ENCODE measurements around the gene OR7A5.

Gene OR7A5

GRCh38 chr19:14835011-14835410 is at the start of gene OR7A5, which contains the start of gene OR7C1:
Gene OR7A5 (minus strand): TSS chr19:14835185. CDS start chr19:14828241, 6,944 bp downstream.
Gene OR7C1 (minus strand): TSS chr19:14835185. CDS start chr19:14800136, 35,049 bp downstream.
- no peaks in the 10 kb centered on the region for H3K36me3 ChIP-seq (ENCODE audit: low read depth)
- H3K4me3 ChIP-seq (ENCODE audit: severe bottlenecking): no peak within 1 kb of the TSS
- H3K4me1 ChIP-seq (ENCODE audit: insufficient read depth, poor library complexity, severe bottlenecking): no peaks in the 10 kb centered on the region
- no peak within 1 kb of the TSS for H3K27ac ChIP-seq (ENCODE audit: poor library complexity, severe bottlenecking)
- no peaks in the 10 kb centered on the region for H3K27me3 ChIP-seq (ENCODE audit: insufficient read depth, poor library complexity, severe bottlenecking)
- no peak for DNase-seq (ENCODE audit: low spot score)
- no peak for TF ChIP-seq CTCF (IDR thresholded peaks at IDR 0.05; ENCODE audit: poor library complexity, severe bottlenecking)
- no peak for ATAC-seq (ENCODE audit: low read depth)
- H3K9me3 ChIP-seq (ENCODE audit: severe bottlenecking): no peaks in the 10 kb centered on the region

GRCh38 chr19:14871619-14872230 is 36.7 kb upstream of the OR7A5 start:
- Histone ChIP-seq H3K27me3 (ENCODE audit: insufficient read depth, poor library complexity, severe bottlenecking) (peaks cover 10% of the 10 kb centered on the region), H3K27ac (ENCODE audit: poor library complexity, severe bottlenecking) (no peak overlapping the region), H3K36me3 (ENCODE audit: low read depth) (no peaks in the 10 kb centered on the region), H3K4me1 (ENCODE audit: insufficient read depth, poor library complexity, severe bottlenecking) (no peaks in the 10 kb centered on the region), H3K4me3 (ENCODE audit: severe bottlenecking) (no peak overlapping the region), H3K9me3 (ENCODE audit: severe bottlenecking) (no peaks in the 10 kb centered on the region)
- DNase-seq (ENCODE audit: low spot score): no peak
- TF ChIP-seq CTCF (IDR thresholded peaks at IDR 0.05; ENCODE audit: poor library complexity, severe bottlenecking): peak; percentile 73
- ATAC-seq (ENCODE audit: low read depth): no peak

- TF ChIP-seq CTCF (IDR thresholded peaks at IDR 0.05; ENCODE audit: poor library complexity, severe bottlenecking): no peak
- DNase-seq (ENCODE audit: low spot score) (no peak), ATAC-seq (ENCODE audit: low read depth) (no peak)
- Histone ChIP-seq H3K27ac (ENCODE audit: poor library complexity, severe bottlenecking) (no peak overlapping the region), H3K4me3 (ENCODE audit: severe bottlenecking) (no peak overlapping the region), H3K36me3 (ENCODE audit: low read depth) (no peaks in the 10 kb centered on the region), H3K9me3 (ENCODE audit: severe bottlenecking) (no peaks in the 10 kb centered on the region), H3K4me1 (ENCODE audit: insufficient read depth, poor library complexity, severe bottlenecking) (no peaks in the 10 kb centered on the region), H3K27me3 (ENCODE audit: insufficient read depth, poor library complexity, severe bottlenecking) (peaks cover 6% of the 10 kb centered on the region)
Observed at GRCh38 chr19:14868497-14868896, 33.5 kb upstream of the OR7A5 start.

GRCh38 chr19:14848822-14849221 is 13.8 kb upstream of the OR7A5 start, which contains the start of gene OR7A10:
Gene OR7A10 (minus strand): TSS chr19:14848922. CDS start chr19:14841877, 7,045 bp downstream.
- Histone ChIP-seq H3K9me3 (ENCODE audit: severe bottlenecking) (no peaks in the 10 kb centered on the region), H3K36me3 (ENCODE audit: low read depth) (no peaks in the 10 kb centered on the region), H3K4me1 (ENCODE audit: insufficient read depth, poor library complexity, severe bottlenecking) (no peaks in the 10 kb centered on the region), H3K4me3 (ENCODE audit: severe bottlenecking) (no peak within 1 kb of the TSS), H3K27ac (ENCODE audit: poor library complexity, severe bottlenecking) (no peak within 1 kb of the TSS), H3K27me3 (ENCODE audit: insufficient read depth, poor library complexity, severe bottlenecking) (peaks cover 8% of the 10 kb centered on the region)
- ATAC-seq (ENCODE audit: low read depth) (no peak), DNase-seq (ENCODE audit: low spot score) (no peak)
- no peak for TF ChIP-seq CTCF (IDR thresholded peaks at IDR 0.05; ENCODE audit: poor library complexity, severe bottlenecking)

GRCh38 chr19:14843578-14843977 is 8.6 kb upstream of the OR7A5 start:
- no peak for ATAC-seq (ENCODE audit: low read depth)
- TF ChIP-seq CTCF (IDR thresholded peaks at IDR 0.05; ENCODE audit: poor library complexity, severe bottlenecking): no peak

More at GRCh38 chr19:14843578-14843977, 8.6 kb upstream of the OR7A5 start:
- no peaks in the 10 kb centered on the region for H3K4me1 ChIP-seq (ENCODE audit: insufficient read depth, poor library complexity, severe bottlenecking)
- H3K36me3 ChIP-seq (ENCODE audit: low read depth): no peaks in the 10 kb centered on the region
- no peaks in the 10 kb centered on the region for H3K9me3 ChIP-seq (ENCODE audit: severe bottlenecking)
- H3K4me3 ChIP-seq (ENCODE audit: severe bottlenecking): no peak overlapping the region
- H3K27ac ChIP-seq (ENCODE audit: poor library complexity, severe bottlenecking): no peak overlapping the region
- peaks cover 13% of the 10 kb centered on the region for H3K27me3 ChIP-seq (ENCODE audit: insufficient read depth, poor library complexity, severe bottlenecking)
- DNase-seq (ENCODE audit: low spot score): no peak
